Measurements from ENCODE around the gene CYP17A1. TPM values are rescaled to one million over a fixed set of nuclear protein-coding genes. Genes with fewer than 3 reads are reported as not detected.

CYP17A1 gene, protein sequence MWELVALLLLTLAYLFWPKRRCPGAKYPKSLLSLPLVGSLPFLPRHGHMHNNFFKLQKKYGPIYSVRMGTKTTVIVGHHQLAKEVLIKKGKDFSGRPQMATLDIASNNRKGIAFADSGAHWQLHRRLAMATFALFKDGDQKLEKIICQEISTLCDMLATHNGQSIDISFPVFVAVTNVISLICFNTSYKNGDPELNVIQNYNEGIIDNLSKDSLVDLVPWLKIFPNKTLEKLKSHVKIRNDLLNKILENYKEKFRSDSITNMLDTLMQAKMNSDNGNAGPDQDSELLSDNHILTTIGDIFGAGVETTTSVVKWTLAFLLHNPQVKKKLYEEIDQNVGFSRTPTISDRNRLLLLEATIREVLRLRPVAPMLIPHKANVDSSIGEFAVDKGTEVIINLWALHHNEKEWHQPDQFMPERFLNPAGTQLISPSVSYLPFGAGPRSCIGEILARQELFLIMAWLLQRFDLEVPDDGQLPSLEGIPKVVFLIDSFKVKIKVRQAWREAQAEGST
- total RNA-seq = 0.17 TPM in 1 of 2 replicates, not detected in the other

DNA sequence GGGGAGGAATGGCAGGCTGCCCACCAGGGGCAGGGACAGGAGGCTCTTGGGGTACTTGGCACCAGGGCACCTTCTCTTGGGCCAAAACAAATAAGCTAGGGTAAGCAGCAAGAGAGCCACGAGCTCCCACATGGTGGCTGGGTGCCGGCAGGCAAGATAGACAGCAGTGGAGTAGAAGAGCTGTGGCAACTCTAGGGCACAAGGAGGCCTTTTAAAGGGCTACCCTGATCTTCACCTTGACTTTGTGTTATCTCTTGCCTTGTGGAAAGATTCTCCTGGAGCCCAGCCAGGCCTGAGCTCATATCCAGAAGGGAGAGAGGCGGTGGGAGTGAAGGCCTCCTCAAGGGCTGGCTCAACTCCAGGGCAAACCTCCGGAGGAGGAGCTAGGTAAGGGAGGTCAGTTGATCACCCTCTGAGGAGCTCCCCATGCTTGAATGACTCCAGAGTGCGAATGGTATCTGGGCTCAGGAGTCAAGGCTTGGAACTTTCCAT lies at the start of gene CYP17A1:
Gene CYP17A1, minus strand, starts transcription at position 184 of the 492 bp plus-strand sequence. Its CDS starts 52 bp downstream, at position 132.

DNA sequence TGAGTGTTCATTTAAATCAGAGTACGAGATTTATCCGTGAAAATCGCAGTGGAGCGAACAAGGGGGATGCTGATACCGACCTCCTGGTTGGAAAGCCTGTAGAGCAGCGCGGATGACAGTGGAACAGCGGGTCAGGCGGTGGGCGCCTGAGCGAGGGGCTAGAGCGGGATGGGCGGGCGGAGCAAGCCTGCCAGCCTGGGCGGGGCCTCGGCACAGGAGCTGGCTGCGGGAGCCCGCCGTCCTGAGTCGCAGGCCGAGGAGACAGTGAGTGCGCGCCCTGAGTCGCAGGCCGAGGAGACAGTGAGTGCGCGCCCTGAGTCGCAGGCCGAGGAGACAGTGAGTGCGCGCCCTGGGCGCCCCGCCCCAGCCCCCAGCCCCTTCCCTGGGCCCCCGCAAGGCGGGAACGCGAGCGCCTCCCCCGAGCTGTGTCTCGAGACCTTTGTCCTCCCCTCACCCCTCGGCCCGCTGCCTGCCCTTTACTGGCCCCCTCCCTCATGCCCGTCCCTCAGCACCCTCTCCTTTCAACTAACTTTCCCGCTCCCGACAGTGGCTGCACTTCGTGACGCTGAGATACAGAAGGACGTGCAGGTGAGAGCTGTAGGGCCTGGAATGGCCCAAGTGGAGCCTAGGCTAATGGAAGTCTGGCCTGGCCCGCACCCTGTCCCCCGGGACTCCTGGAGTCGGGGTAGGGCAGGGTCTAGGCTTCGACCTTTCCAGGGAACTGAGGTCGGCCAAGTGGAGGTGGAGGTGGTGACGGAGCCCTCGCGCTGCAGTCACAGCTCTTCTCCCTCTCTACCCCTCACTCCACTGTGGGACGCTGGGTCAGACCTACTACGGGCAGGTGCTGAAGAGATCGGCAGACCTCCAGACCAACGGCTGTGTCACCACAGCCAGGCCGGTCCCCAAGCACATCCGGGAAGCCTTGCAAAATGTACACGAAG lies 32.3 kb upstream of the CYP17A1 start, which contains the start of gene AS3MT:
Gene AS3MT, plus strand, starts transcription at position 213 of the 941 bp plus-strand sequence. Its CDS starts 123 bp downstream, at position 336.

Other genes with a start within 250 kb of the CYP17A1 start
- gene TRIM8, start 192.9 kb downstream of the CYP17A1 start, total RNA-seq = 90.3 and 92.6 TPM in 2 replicates
- gene ARL3, start 123.0 kb downstream of the CYP17A1 start, total RNA-seq = 10.4 and 12.1 TPM in 2 replicates
- 2.5 and 3.9 TPM in 2 replicates for gene SFXN2, start 122.8 kb downstream of the CYP17A1 start, total RNA-seq
- gene WBP1L, start 93.5 kb downstream of the CYP17A1 start, total RNA-seq = 41.3 and 41.9 TPM in 2 replicates
- gene BORCS7, start 16.8 kb upstream of the CYP17A1 start, total RNA-seq = 8.0 and 11.9 TPM in 2 replicates
- gene AS3MT, start 32.1 kb upstream of the CYP17A1 start, total RNA-seq = 4.8 and 6.7 TPM in 2 replicates
- 1.7 and 1.9 TPM in 2 replicates for gene CNNM2, start 80.9 kb upstream of the CYP17A1 start, total RNA-seq